Body of pancreas (tissue), 4 donors: ENCODE data around the gene DNAH3.

Experiments used
- POLR2A ChIP-seq, 3 donors: fragments of 450-650 bp; IDR thresholded peaks; one replicate each; pipeline ENCODE4 v1.6.1; 2016; ENCODE audit warnings: antibody characterized with exemption in 3 of 3, mild to moderate bottlenecking in 2 of 3
- TF ChIP-seq, protein P1 (sequence below), 7 experiments: fragments of 450-650 bp in 4 of 7; fragments of 200-600 bp in 3 of 7; sonication (generic) in 3 of 7; IDR thresholded peaks; one replicate each; pipeline ENCODE4 v1.5.1; 2016 to 2019; ENCODE audit warnings: antibody characterized with exemption in 7 of 7

DNA sequence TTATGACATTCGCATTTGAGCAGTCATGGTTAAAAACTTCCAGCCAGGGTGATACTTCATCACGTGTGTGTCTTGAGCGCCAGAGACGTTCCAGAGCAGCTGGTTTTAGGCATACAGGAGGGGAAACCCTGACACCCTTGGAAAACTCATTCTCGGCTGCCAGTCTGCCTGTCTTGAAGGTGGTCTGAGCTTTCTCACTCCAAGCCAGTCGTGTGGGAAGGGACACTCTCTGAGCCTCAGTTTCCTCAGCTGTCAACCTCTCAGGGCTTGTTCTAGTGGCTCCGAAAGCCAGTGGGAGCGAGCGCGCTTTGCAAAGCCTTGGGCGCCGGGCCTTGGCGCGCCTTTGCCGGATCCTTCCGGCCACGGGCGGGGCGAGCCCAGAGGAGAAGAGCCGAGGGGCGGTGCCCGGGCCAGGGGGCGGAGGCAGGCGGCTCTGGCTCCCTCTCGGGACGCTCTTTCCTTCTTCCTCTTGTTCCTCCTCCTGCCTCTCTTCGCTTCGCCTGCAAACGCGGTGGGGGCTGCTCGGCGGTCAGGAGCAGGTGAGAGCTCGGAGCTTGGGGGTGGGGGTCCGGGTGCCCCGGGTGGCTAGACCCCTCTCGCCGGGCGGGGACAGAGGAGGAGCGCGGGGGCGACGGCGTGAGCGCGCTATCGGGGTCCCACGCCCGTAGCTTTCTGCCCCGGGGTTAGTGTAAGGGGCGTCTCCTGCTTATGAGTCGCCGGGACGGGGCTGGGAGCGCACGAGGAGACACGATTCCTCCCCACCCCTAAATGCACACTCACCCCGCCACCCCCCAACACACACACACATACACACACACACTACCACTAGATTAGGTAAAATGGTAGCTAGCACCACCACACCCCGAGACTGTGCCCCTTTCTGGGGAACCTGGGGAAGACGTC is 7.8 kb upstream of the DNAH3 start, which contains the start of gene LDAF1:
- TF ChIP-seq, protein P1, sequence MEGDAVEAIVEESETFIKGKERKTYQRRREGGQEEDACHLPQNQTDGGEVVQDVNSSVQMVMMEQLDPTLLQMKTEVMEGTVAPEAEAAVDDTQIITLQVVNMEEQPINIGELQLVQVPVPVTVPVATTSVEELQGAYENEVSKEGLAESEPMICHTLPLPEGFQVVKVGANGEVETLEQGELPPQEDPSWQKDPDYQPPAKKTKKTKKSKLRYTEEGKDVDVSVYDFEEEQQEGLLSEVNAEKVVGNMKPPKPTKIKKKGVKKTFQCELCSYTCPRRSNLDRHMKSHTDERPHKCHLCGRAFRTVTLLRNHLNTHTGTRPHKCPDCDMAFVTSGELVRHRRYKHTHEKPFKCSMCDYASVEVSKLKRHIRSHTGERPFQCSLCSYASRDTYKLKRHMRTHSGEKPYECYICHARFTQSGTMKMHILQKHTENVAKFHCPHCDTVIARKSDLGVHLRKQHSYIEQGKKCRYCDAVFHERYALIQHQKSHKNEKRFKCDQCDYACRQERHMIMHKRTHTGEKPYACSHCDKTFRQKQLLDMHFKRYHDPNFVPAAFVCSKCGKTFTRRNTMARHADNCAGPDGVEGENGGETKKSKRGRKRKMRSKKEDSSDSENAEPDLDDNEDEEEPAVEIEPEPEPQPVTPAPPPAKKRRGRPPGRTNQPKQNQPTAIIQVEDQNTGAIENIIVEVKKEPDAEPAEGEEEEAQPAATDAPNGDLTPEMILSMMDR (IDR thresholded peaks at IDR 0.05): no peak
- TF ChIP-seq POLR2A (IDR thresholded peaks at IDR 0.05): peak; percentile 37 to 59 (median 58)
